HG02642 (cell line): ENCODE results near the gene SOX13.
"Not testable (repeated sequence)": the region's sequence is repeated elsewhere in the genome, so short reads cannot be mapped to it uniquely, and the experiment has no call there.

Experiments used
- ATAC-seq: cut with Tn5 transposase; IDR thresholded peaks from one replicate; pipeline ENCODE4 v1.9.1; 2021; ENCODE audit warnings: mild to moderate bottlenecking; ENCODE audit not compliant: unreplicated experiment, poor library complexity

SOX13 gene

DNA sequence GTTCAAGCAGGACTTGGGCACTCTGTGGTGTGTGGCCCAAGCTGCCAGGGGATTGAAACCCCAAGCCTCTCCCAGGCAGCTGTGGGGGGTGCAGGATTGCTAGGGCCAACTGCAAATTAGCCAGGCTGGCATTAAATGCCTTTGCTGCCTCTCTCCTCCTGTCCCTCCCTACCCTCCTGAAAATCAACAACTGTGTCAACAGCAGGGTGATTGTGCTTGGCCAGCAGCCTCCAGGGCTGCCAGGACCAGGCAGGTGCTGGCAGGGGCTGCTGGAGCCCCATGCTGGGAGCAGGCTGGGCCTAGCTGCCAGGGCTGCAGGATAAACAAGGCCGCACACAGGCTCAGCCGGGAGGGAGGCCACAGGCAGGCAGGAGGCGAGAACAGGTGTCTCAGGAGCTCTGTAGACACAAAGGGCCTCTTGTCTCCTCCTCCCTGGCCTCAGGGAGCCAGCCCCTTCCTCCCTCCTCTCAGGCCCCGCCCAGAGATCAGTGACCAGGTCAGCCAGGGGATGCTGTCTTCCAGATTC, 11.4 kb downstream of the SOX13 start:
- no peak for ATAC-seq

- no peak for ATAC-seq
Measured at GRCh38 chr1:204085876-204086275, 13.0 kb downstream of the SOX13 start.

DNA sequence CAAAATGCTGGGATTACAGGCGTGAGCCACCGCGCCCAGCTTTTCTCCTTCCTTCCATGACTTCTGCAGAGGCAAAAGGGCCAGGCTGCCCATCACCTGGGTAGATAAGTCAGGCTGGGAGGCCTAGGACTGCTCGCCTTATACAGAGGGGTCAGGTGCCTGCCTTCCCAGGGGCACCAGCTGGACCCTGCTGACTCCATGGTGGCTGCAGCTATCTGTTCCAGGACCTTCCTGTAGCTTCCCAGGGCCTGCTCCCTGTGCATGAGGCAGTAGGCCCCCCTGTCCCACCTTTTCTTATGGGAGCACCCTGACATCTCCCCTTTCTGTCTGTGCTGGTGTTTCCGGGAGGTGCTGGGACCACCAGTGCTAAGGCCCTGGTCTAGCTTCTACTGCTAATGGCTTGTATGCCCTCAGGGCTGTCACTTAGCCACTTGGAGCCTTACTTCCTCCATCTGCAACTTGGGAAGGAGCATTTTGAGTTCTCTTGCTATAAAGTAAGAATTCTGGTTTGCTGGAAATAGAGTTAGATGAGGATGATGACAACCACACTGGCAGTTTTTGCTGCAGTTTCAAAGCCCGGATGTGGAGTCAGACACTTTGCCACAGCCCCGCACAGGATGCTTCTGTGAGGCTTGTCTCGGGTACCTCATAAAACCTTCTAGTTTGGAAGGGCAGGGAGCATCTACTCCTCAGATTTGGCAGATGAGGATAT, 14.4 kb downstream of the SOX13 start:
- no peak for ATAC-seq

DNA sequence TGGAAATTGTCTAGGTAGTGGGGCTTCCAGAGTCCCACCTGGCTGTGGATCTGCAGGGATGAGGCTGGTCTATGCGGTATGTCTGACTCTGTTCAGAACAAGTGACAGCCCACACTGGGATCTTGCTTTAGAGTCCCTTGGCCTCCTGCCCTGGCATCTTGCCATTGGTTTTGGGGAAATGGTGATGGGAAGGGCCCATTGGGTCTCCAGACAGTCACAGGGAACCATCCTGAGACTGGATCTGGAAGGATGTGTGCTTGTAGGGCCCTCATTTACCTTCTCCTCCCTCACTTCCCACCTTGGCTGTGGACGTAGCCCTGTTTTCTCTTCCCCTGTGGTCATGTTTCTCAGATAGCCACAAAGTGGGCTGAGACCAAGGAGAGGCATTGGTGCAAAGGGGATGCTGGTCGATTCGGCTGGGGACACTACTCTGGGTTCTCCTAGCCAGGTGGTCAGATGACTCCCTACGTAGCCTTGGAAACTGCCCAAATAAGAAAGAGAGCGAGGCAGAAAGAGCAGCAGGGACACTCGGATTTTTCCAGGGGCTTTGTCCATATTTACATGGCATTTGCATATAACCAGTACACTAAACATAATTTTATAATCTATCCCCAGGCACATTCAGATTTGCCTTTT, 15.1 kb downstream of the SOX13 start:
- no peak for ATAC-seq

GRCh38 chr1:204088596-204088995, 15.7 kb downstream of the SOX13 start:
- ATAC-seq, result no peak

GRCh38 chr1:204089044-204089751, 16.3 kb downstream of the SOX13 start:
- no peak for ATAC-seq

DNA sequence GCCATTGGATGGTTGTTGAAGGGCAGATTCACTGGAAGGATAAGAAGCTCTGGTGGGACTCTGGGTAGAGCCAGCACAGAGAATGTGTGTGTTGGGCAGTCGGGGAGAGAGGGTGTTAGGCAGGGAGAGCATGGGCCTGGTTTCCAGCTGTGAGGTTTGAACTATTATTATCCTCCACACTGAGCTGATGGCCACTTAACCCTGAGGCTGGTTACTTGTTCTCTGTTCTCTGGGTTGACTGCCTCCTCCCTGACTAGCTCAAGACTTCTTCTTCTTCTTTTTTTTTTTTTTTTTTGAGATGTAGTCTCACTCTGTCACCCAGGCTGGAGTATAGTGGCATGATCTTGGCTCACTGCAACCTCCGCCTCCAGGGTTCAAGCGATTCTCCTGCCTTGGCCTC, 17.2 kb downstream of the SOX13 start:
- not testable (repeated sequence) for ATAC-seq

DNA sequence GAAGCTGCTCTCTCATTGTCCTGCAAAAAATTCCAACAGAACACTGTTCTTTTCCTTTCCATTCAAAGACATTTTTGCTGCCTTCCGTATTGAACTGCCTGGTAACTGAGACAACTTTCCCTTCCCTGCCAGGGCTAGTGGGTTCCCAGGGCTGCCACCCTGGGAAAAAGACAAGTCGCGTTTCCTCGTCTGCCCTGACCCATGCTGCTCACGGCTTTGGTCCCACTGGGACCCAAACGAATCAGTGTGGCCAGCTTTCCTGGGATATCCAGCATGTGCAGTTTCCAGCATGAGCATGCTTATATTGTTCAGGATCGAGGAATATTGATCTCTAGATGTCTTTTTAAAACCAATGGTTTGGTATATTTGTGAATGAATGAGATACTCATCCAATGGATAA, 18.2 kb downstream of the SOX13 start:
- ATAC-seq, result no peak

GRCh38 chr1:204091787-204092312, 18.9 kb downstream of the SOX13 start:
- ATAC-seq, result no peak

DNA sequence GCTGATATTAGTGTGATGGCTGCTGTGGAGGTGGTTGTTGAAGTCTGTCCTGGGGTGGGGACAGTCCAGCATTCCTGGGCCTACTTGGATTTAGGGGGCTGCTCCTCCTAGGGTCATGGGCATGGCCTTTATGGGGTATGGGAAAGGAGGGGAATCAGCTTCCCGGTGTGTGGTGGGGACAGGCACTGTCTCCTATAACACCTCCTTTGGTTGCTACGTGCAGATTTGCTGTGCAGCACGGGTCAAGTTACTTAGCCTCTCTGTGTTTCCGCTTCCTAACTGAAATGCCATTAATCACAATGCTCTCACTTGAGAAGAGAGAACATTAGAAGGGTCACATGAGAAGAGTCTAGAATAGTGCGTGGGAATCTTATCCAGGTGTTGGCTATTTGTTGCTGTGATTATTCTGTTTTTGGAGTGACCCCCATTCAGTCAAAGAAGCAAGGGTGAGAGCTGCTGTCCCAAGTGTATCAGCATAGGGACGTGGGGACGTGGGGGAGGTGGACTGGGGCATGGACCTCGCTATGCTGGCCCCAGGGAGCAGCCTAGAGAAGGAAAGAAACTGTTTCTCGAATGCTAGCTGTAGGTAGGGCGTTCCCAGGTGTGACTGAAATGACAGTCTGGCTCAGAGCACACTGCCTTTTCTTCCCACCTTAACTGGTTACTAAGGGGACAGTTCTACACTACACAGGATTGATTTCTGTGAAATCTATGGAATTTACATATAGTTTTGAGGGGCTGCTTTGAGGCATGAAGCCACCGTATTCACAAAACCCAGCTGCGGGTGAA, 19.9 kb downstream of the SOX13 start:
- no peak for ATAC-seq

DNA sequence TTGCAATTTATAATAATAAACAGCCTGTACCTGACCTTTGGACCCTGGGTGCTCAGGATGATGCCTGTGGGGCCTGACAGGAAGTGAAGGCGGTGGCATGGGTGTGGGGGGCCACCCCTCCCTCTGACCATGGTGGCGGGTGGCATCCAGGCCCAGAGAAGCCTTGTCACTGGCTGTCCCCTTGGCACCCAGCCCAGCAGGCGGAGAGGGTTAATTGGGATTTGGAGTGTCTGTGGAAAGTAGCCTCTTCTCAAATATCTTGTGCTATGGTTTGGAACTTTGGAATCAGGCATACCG, 20.5 kb downstream of the SOX13 start:
- ATAC-seq, result no peak

DNA sequence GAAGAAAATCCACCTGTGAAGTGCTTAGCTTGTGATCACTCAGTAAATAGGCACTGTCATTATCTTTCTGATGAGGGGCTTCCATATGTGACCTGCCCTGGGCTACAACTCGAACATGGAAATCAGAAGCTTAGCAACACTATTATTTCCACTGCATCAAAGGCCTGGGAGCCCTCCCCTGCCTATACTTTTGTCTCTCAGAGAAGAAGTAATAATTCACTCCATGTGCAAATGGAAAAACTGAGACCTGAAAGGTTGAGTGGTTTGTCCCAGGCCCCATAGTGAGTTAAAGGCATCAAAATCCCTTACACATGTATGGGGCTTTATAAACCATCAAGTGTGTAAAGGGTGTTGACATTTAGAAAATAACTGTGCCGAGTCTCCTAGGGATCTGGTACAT, 20.9 kb downstream of the SOX13 start:
- no peak for ATAC-seq

- no peak for ATAC-seq
Measured at GRCh38 chr1:204094313-204094729, 21.4 kb downstream of the SOX13 start.

DNA sequence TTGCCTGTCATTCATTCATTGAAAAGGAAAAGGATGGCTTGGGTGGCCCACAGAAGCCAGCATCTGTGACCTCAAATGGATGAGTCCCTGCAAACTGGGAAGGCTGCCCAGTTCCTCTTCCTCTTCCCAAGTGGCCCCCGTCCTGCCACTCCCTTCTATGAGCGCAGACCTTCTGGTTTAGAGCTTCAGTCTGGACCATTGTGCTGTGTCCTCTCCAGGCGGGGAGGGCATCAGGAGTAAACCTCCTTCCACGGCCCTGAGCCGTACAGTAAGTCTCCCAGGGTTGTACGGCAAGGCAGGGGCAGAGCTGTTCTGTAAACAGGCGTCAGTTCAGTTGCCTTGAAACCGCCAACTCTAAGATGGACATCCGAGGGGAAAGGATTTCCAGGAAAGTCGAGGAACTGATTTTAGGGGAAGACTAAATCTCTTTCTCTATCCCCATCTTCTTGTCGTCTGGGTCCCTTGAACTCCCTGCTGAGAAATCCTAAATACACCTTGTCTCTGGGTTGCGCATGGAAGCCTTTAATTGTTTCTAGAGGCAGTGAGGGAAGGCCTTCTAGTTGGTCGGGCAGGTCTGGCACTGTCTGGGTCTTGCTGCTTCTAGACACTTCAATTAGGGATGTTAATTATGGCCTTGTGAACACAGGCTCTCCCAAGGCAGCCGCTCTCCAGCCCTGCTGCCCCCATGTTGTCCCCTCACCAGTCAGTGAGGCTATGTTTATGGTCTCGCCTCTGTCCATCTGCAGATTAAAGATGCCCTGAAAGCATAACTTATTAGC, 22.1 kb downstream of the SOX13 start:
- ATAC-seq, result no peak

DNA sequence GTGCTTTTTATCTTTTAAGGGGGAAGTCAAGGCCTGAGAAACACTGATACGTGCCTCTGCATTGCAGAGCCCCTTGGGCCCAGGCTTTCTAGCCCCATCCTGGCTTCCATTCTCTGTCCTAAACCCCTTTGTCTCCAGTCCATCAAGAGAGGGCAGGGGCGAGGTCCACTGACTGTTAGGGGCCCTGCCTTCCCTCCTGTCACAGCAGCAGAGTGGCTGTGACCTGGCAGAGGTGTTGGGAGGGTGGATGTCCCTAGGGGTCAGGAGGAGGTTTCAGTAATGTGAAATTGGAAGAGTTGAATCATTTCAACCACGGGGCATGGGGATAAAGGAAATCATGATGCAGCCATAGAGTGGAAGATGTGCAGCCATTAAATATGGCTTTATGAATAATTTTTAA, 24.0 kb downstream of the SOX13 start:
- no peak for ATAC-seq

DNA sequence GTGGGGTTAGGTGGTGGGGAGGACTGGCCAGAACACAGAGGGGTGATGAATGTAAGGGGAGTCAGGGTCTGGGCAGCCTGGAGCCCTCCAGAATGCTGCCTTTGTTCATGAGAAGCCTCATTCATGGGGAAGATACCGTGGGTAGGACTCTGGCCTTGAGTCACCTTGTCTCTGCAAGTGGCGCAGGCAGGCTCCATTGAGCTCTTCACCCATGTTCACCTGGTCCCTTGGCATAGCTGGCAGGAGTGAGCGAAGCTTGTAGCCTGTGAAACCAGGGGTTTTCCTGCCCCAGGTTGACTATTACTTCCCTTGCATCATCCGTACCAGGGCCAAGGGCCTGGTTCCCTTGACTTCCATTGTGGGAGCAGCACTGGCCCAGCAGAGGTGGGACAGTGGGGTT, 25.8 kb downstream of the SOX13 start:
- no peak for ATAC-seq

- ATAC-seq, result not testable (repeated sequence)
Measured at GRCh38 chr1:204099754-204100153, 26.8 kb downstream of the SOX13 start.

DNA sequence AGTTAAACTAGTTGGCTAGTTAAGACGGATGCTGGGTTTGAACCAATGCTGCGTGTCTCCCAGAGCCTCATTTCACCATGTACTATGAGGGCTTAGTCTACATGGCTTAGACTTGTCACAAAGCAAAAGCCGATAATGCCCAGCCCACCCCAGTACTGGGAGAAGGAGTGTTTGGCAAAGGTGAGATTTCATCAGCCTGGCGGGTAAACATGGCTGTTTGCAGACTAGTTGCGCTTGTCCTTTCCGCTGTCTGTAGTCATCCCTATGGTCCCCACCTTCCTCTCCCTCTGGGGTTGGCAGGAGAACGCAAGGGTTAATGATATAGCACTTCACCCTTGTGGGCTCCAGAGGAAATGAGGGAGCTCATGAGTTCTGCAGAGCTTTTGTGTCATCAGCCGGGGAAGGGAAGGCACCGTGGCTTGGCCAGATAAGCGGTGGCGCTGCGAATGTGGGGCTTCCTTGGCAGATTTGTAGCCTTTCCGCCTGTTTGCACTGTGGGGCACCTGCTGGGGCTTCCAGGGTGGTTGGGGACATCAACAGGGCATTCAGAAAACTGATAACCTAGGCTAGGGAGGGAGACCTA, 29.2 kb downstream of the SOX13 start:
- no peak for ATAC-seq

DNA sequence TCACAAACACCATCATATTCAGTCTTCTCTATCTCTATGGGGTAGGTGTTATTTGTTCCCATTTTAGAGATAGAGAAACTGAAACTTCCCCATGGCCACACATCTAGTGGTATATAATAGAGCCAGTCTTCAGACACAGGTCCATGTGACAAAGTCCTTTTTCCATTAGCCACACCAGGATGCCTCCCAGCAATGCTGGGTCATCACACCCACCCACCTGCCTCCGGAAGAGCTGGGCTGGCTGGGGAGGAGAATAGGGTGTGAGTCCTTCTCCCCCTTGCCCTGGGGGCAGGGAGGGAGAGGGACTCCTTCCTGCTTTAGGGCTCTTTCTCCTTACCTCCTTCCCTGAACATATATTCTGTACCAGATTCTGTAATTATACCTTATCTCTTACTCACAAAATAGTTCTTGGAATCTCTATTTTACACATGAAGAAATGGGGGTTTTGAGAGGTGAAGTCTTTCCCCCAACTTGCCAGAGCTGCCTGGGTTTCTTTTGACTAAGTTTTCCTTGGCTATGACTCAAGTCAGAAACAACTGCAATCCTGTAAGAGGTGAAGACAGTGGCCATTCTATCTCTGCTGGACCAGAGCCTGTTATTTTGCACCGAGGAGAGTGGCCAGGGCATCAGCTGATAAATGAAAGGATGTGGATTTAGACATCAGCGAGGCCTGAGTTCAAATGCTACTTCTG, 30.0 kb downstream of the SOX13 start:
- no peak for ATAC-seq
